ENCODE data around the gene TMEM232.
A peak's percentile ranks its signal among the peaks of the same experiment; 100 is the strongest.
"Not testable (repeated sequence)": the region's sequence is repeated elsewhere in the genome, so short reads cannot be mapped to it uniquely, and the experiment has no call there.

The TMEM232 gene

GRCh38 chr5:110736753-110737152 lies 10.3 kb upstream of the TMEM232 start:
- TF ChIP-seq CTCF (IDR thresholded peaks at IDR 0.05; ENCODE audit: control extremely low read depth, extremely low read depth, low read depth, missing control alignments): no peak
- DNase-seq (ENCODE audit: extremely low spot score): no peak
- CTCF ChIA-PET: interaction anchor here (1.6 to 5.7 kb wide), 2 partner anchors 10 to 20 kb away, joined by 5 to 27 read pairs; partner anchors contain the start of gene TMEM232

GRCh38 chr5:110735556-110735955 lies 9.1 kb upstream of the TMEM232 start:
- no peak for TF ChIP-seq CTCF (IDR thresholded peaks at IDR 0.05; ENCODE audit: control extremely low read depth, extremely low read depth, low read depth, missing control alignments)
- POLR2A ChIA-PET: no interaction called here
- CTCF ChIA-PET: interaction anchor here (1.6 kb wide), 1 partner anchor 9 kb away, joined by 5 read pairs; the partner anchor contains the start of gene TMEM232
- DNase-seq (ENCODE audit: extremely low spot score): no peak

More at GRCh38 chr5:110736753-110737152, 10.3 kb upstream of the TMEM232 start:
- POLR2A ChIA-PET: no interaction called here

GRCh38 chr5:110734101-110734500 lies 7.6 kb upstream of the TMEM232 start:
- POLR2A ChIA-PET: no interaction called here
- no peak for TF ChIP-seq CTCF (IDR thresholded peaks at IDR 0.05; ENCODE audit: control extremely low read depth, extremely low read depth, low read depth, missing control alignments)
- CTCF ChIA-PET: no interaction called here
- no peak for DNase-seq (ENCODE audit: extremely low spot score)

- CTCF ChIA-PET; POLR2A ChIA-PET; DNase-seq (ENCODE audit: extremely low spot score): not testable (repeated sequence)
These were observed 5.0 kb upstream of the TMEM232 start for GRCh38 chr5:110731499-110731898.

- peak; percentile 16 for TF ChIP-seq CTCF (IDR thresholded peaks at IDR 0.05; ENCODE audit: control extremely low read depth, extremely low read depth, low read depth, missing control alignments)
- DNase-seq (ENCODE audit: extremely low spot score): no peak
- CTCF ChIA-PET: interaction anchor here (1.1 to 3.3 kb wide), 5 partner anchors 10 to 26 kb away, joined by 3 to 18 read pairs (median 5); partner anchors contain the start of gene SLC25A46
- POLR2A ChIA-PET: no interaction called here
These were observed 499 bp upstream of the TMEM232 start for GRCh38 chr5:110727025-110727314.

- no peak for TF ChIP-seq CTCF (IDR thresholded peaks at IDR 0.05; ENCODE audit: control extremely low read depth, extremely low read depth, low read depth, missing control alignments)
- CTCF ChIA-PET: interaction anchor here (2.2 kb wide), 1 partner anchor 16 kb away, joined by 7 read pairs; no protein-coding TSS in a partner anchor
- POLR2A ChIA-PET: no interaction called here
- DNase-seq (ENCODE audit: extremely low spot score): no peak
These were observed 8.2 kb downstream of the TMEM232 start for GRCh38 chr5:110718311-110718710.

GRCh38 chr5:110716247-110717245 lies 9.9 kb downstream of the TMEM232 start:
- no peak for DNase-seq (ENCODE audit: extremely low spot score)
- peak; percentile 29 for TF ChIP-seq CTCF (IDR thresholded peaks at IDR 0.05; ENCODE audit: control extremely low read depth, extremely low read depth, low read depth, missing control alignments)
- CTCF ChIA-PET: interaction anchor here (0.9 to 2.3 kb wide), 3 partner anchors 9 to 93 kb away, joined by 3 to 18 read pairs (median 4); partner anchors contain the start of gene TMEM232
- POLR2A ChIA-PET: no interaction called here
